ENCODE measurements around the gene ADAMTS8. TPM values are rescaled to one million over a fixed set of nuclear protein-coding genes. Genes with fewer than 3 reads are reported as not detected.

Gene ADAMTS8
- polyA plus RNA-seq, 1 experiment, result 17.6 TPM

GRCh38 chr11:130388607-130389205 lies 39.7 kb downstream of the ADAMTS8 start:
- Histone ChIP-seq H3K27ac (ENCODE audit: low read depth, low read length) (no peak overlapping the region), H3K27me3 (ENCODE audit: control insufficient read depth, insufficient read depth, low read length) (peaks cover 11% of the 10 kb centered on the region), H3K9me3 (ENCODE audit: control insufficient read depth, insufficient read depth, low read length) (no peaks in the 10 kb centered on the region), H3K4me3 (ENCODE audit: low read depth, low read length) (no peak overlapping the region)
- ChIA-PET CTCF (interaction anchor here (1.1 to 2.8 kb wide), 5 partner anchors 11 to 1286 kb away, joined by 3 to 23 read pairs (median 4); no protein-coding TSS in a partner anchor), POLR2A (no interaction called here)
- TF ChIP-seq, protein P1, sequence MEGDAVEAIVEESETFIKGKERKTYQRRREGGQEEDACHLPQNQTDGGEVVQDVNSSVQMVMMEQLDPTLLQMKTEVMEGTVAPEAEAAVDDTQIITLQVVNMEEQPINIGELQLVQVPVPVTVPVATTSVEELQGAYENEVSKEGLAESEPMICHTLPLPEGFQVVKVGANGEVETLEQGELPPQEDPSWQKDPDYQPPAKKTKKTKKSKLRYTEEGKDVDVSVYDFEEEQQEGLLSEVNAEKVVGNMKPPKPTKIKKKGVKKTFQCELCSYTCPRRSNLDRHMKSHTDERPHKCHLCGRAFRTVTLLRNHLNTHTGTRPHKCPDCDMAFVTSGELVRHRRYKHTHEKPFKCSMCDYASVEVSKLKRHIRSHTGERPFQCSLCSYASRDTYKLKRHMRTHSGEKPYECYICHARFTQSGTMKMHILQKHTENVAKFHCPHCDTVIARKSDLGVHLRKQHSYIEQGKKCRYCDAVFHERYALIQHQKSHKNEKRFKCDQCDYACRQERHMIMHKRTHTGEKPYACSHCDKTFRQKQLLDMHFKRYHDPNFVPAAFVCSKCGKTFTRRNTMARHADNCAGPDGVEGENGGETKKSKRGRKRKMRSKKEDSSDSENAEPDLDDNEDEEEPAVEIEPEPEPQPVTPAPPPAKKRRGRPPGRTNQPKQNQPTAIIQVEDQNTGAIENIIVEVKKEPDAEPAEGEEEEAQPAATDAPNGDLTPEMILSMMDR (IDR thresholded peaks at IDR 0.05; ENCODE audit: low read depth, low read length), result no peak
- DNase-seq (ENCODE audit: low read depth, low spot score), result no peak

DNA sequence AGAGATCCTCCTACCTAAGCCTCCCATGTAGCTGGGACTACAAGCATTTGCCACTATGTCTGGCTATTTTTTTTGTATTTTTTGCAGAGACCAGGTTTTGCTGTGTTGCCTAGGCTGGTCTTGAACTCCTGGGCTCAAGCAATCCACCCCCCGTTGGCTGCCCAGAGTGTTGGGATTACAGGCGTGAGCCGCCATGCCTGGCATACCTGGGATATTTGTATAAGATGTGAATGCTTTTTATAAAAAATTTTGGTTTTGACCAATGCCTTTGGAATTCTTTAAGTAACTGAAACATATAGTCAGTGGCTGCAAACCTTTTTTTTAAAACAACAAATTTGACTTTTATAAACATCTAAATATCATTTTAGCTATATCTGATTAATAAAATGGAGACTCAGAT lies 42.4 kb downstream of the ADAMTS8 start:
- peaks cover 9% of the 10 kb centered on the region for H3K27me3 ChIP-seq (ENCODE audit: control insufficient read depth, insufficient read depth, low read length)
- H3K9me3 ChIP-seq (ENCODE audit: control insufficient read depth, insufficient read depth, low read length), result no peaks in the 10 kb centered on the region
- TF ChIP-seq, protein P1 (IDR thresholded peaks at IDR 0.05; ENCODE audit: low read depth, low read length), result no peak
- ChIA-PET CTCF (interaction anchor here (0.9 kb wide), 1 partner anchor 37 kb away, joined by 3 read pairs; no protein-coding TSS in a partner anchor), POLR2A (no interaction called here)
- no peak overlapping the region for H3K27ac ChIP-seq (ENCODE audit: low read depth, low read length)
- DNase-seq (ENCODE audit: low read depth, low spot score), result no peak
- H3K4me3 ChIP-seq (ENCODE audit: low read depth, low read length), result no peak overlapping the region

GRCh38 chr11:130383344-130384211 lies 44.8 kb downstream of the ADAMTS8 start:
- Histone ChIP-seq H3K27me3 (ENCODE audit: control insufficient read depth, insufficient read depth, low read length) (peaks cover 31% of the 10 kb centered on the region), H3K4me3 (ENCODE audit: low read depth, low read length) (no peak overlapping the region), H3K9me3 (ENCODE audit: control insufficient read depth, insufficient read depth, low read length) (peaks cover 4% of the 10 kb centered on the region; the same call in 1 of the 2 replicates), H3K27ac (ENCODE audit: low read depth, low read length) (peak overlapping the region; percentile 65)
- TF ChIP-seq, protein P1 (IDR thresholded peaks at IDR 0.05; ENCODE audit: low read depth, low read length), result no peak
- ChIA-PET POLR2A (interaction anchor here (0.6 to 1.8 kb wide), 10 partner anchors 20 to 616 kb away, joined by 3 to 10 read pairs (median 5); partner anchors contain the start of gene ADAMTS8), CTCF (interaction anchor here (0.6 to 0.9 kb wide), 2 partner anchors 12 to 15 kb away, joined by 3 read pairs; no protein-coding TSS in a partner anchor)
- peak; percentile 97 for DNase-seq (ENCODE audit: low read depth, low spot score)

DNA sequence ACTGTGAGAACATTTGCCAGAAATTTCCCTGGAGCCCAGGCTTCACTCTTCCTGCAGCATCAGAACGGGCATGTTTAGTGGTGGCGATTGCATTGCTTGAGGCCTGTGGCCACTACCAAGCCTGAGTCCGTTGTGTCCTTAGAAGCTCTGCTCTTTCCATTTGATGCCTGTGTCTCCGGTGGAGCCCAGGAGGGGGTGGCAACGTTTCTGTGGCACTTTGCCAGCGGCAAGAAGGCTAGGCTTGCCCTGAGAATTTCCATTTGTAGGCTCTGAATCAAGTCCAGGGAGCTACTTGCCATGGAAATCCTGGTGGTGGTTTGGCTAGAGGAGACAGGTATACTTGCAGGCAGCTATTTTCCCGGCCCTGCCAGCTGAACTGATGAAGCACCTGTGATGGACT lies 47.1 kb downstream of the ADAMTS8 start:
- Histone ChIP-seq H3K27me3 (ENCODE audit: control insufficient read depth, insufficient read depth, low read length) (peaks cover 39% of the 10 kb centered on the region), H3K4me3 (ENCODE audit: low read depth, low read length) (no peak overlapping the region), H3K9me3 (ENCODE audit: control insufficient read depth, insufficient read depth, low read length) (peaks cover 4% of the 10 kb centered on the region; the same call in 1 of the 2 replicates), H3K27ac (ENCODE audit: low read depth, low read length) (no peak overlapping the region)
- ChIA-PET POLR2A (no interaction called here), CTCF (no interaction called here)
- TF ChIP-seq, protein P1 (IDR thresholded peaks at IDR 0.05; ENCODE audit: low read depth, low read length), result no peak
- no peak for DNase-seq (ENCODE audit: low read depth, low spot score)

DNA sequence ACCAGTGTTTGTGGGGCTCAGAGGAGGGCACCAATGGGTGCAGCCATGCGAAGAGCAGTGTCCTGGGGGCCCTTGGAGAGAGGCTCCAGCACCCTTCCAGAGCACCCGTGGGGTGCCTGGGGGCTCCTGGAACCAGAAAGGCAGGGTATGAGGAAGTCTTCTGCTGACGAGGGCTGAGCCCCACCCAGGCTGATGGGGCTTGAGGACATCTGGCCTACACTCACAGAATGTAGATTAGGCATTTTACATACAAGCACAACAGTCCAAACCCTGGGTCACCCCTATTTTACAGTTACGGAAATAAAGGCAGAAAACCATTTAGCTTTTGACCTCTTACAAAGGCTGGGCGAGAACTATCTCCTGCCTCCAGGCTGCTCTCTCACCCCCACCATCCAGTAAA lies 47.6 kb downstream of the ADAMTS8 start:
- Histone ChIP-seq H3K27me3 (ENCODE audit: control insufficient read depth, insufficient read depth, low read length) (peaks cover 39% of the 10 kb centered on the region), H3K9me3 (ENCODE audit: control insufficient read depth, insufficient read depth, low read length) (peaks cover 4% of the 10 kb centered on the region; the same call in 1 of the 2 replicates), H3K27ac (ENCODE audit: low read depth, low read length) (no peak overlapping the region), H3K4me3 (ENCODE audit: low read depth, low read length) (no peak overlapping the region)
- CTCF ChIA-PET, result no interaction called here
- TF ChIP-seq, protein P1 (IDR thresholded peaks at IDR 0.05; ENCODE audit: low read depth, low read length), result no peak
- DNase-seq (ENCODE audit: low read depth, low spot score), result no peak
- POLR2A ChIA-PET, result no interaction called here
